HepG2 (cell line): ENCODE data around the gene INTU. TPM values are rescaled to one million over a fixed set of nuclear protein-coding genes. Genes with fewer than 3 reads are reported as not detected.

Experiments
- ATAC-seq: fragments of 200-7000 bp; cut with Tn5 transposase; 3 replicates; pipeline ENCODE4 v1.9.1; 2020; ENCODE audit warnings: mild to moderate bottlenecking, moderate library complexity
- BruUV-seq: library from RNA; stranded (reverse); fragments of 400-500 nt; replicated peaks from 2 replicates; lab custom pipeline; 2021; lab: Mats Ljungman, UMichigan
- CTCF ChIA-PET: fragments of 300-600 bp; formaldehyde crosslinking; extraction: SDS; loops from one replicate; lab custom pipeline; 2021; ENCODE audit warnings: low total read pairs, inconsistent platforms, low intra/inter-chr PET ratio; lab: Yijun Ruan, JAX
- POLR2A ChIA-PET: fragments of 350-600 bp; sonication (Branson Sonifier 250); formaldehyde crosslinking; loops from one replicate; lab custom pipeline; 2020; ENCODE audit warnings: antibody characterized with exemption, inconsistent platforms; lab: Yijun Ruan, JAX
- DNase-seq: peaks from one replicate; pipeline ENCODE4 v3.0.0-alpha.2; 2015; ENCODE audit warnings: low spot score
- FAIRE-seq: peaks from 3 replicates; lab custom pipeline; 2011; peaks lifted over from hg19 to GRCh38; lab: Jason Lieb, UNC
- H2AFZ ChIP-seq: one replicate; pipeline ENCODE4 v1.6.1; 2011; ENCODE audit warnings: low read length, inconsistent platforms
- H3K27ac ChIP-seq: fragments of 300-600 bp; 3 replicates; pipeline ENCODE4 v1.8.0; 2011; ENCODE audit warnings: mixed run types, mild to moderate bottlenecking, mixed read lengths, low read length, inconsistent platforms; ENCODE audit not compliant: insufficient read depth; ENCODE audit errors: extremely low read length
- H3K27me3 ChIP-seq, 2 experiments: fragments of 200-600 bp in 1 of 2; 2 replicates in 1 of 2; 3 replicates in 1 of 2; pipeline versions ENCODE4 v1.6.0 to v1.8.0; 2011; ENCODE audit warnings: low read length in 2 of 2, mild to moderate bottlenecking in 2 of 2, moderate library complexity in 2 of 2, inconsistent platforms in 1 of 2; ENCODE audit not compliant: insufficient read depth in 2 of 2, control insufficient read depth in 1 of 2
- H3K36me3 ChIP-seq, 2 experiments: fragments of 200-600 bp in 1 of 2; replicated peaks in 1 of 2; 2 replicates in 1 of 2; 3 replicates in 1 of 2; pipeline versions ENCODE4 v1.5.1 to v1.8.0; 2011; ENCODE audit warnings: low read length in 2 of 2, inconsistent platforms in 1 of 2; ENCODE audit not compliant: insufficient read depth in 2 of 2, control insufficient read depth in 1 of 2
- H3K4me1 ChIP-seq: 2 replicates; pipeline ENCODE4 v1.5.1; 2012; ENCODE audit warnings: low read length, inconsistent platforms; ENCODE audit not compliant: insufficient read depth
- H3K4me2 ChIP-seq: 2 replicates; pipeline ENCODE4 v1.6.0; 2011; ENCODE audit warnings: low read depth, low read length, inconsistent platforms
- H3K4me3 ChIP-seq, 3 experiments: fragments of 200-600 bp in 1 of 3; sonication (generic), shearing (Covaris generic) in 1 of 3; replicated peaks in 1 of 3; 2 replicates each; pipeline ENCODE4 v1.5.1; 2011 to 2016; ENCODE audit warnings: low read length in 3 of 3, inconsistent platforms in 2 of 3, low read depth in 2 of 3, mild to moderate bottlenecking in 2 of 3, control low read depth in 1 of 3, mixed read lengths in 1 of 3; ENCODE audit not compliant: insufficient read depth in 1 of 3
- H3K79me2 ChIP-seq: one replicate; pipeline ENCODE4 v1.6.1; 2011; ENCODE audit warnings: low read length, inconsistent platforms; ENCODE audit not compliant: insufficient read depth
- H3K9ac ChIP-seq: 2 replicates; pipeline ENCODE4 v1.6.0; 2011; ENCODE audit warnings: mild to moderate bottlenecking, low read depth, low read length, inconsistent platforms; ENCODE audit not compliant: insufficient read depth
- H3K9me3 ChIP-seq: 2 replicates; pipeline ENCODE4 v1.5.1; 2012; ENCODE audit warnings: mild to moderate bottlenecking, low read length
- H4K20me1 ChIP-seq: 2 replicates; pipeline ENCODE4 v1.6.0; 2011; ENCODE audit warnings: inconsistent platforms, mild to moderate bottlenecking, low read length, moderate library complexity; ENCODE audit not compliant: insufficient read depth
- AGO2 ChIP-seq: fragments of 200-400 bp; formaldehyde crosslinking; optimal IDR thresholded peaks from 2 replicates; pipeline ENCODE3; 2017; ENCODE audit warnings: mild to moderate bottlenecking, low read depth, low read length, moderate library complexity
- CCAR2 ChIP-seq: fragments of 200-400 bp; formaldehyde crosslinking; optimal IDR thresholded peaks from 2 replicates; pipeline ENCODE3; 2018; ENCODE audit warnings: low read depth, mild to moderate bottlenecking, low read length, moderate library complexity
- FLYWCH1 ChIP-seq: sonication (generic); formaldehyde crosslinking; IDR thresholded peaks from 2 replicates; pipeline ENCODE4 v1.8.1; 2023; ENCODE audit warnings: mild to moderate bottlenecking, missing genetic modification reagents
- GFI1 ChIP-seq: sonication (generic); formaldehyde crosslinking; IDR thresholded peaks from 2 replicates; pipeline ENCODE4 v1.5.0; 2020; ENCODE audit warnings: missing genetic modification reagents, mild to moderate bottlenecking, borderline replicate concordance
- HMGXB3 ChIP-seq: sonication (generic); formaldehyde crosslinking; IDR thresholded peaks from 2 replicates; pipeline ENCODE4 v1.4.0; 2020; ENCODE audit warnings: missing genetic modification reagents, borderline replicate concordance
- SRSF9 ChIP-seq: fragments of 200-400 bp; formaldehyde crosslinking; IDR thresholded peaks from 2 replicates; pipeline ENCODE4 v1.6.1; 2018; ENCODE audit warnings: borderline replicate concordance, mild to moderate bottlenecking, low read depth, low read length; ENCODE audit not compliant: insufficient read depth, poor library complexity, severe bottlenecking
- SSRP1 ChIP-seq: IDR thresholded peaks from 2 replicates; pipeline ENCODE4 v1.6.1; 2016; ENCODE audit warnings: control low read depth
- ZFP41 ChIP-seq: sonication (generic); formaldehyde crosslinking; IDR thresholded peaks from 2 replicates; pipeline ENCODE4 v1.4.0; 2020; ENCODE audit warnings: mild to moderate bottlenecking, missing genetic modification reagents, borderline replicate concordance
- ZNF121 ChIP-seq: sonication (generic); formaldehyde crosslinking; IDR thresholded peaks from 2 replicates; pipeline ENCODE4 v1.5.0; 2020; ENCODE audit warnings: mild to moderate bottlenecking, missing genetic modification reagents
- ZNF570 ChIP-seq: sonication (generic); formaldehyde crosslinking; IDR thresholded peaks from 2 replicates; pipeline ENCODE4 v1.4.0; 2020; ENCODE audit warnings: mild to moderate bottlenecking, missing genetic modification reagents, borderline replicate concordance
- ZNF614 ChIP-seq: IDR thresholded peaks from 2 replicates; pipeline ENCODE4 v1.6.1; 2018; ENCODE audit warnings: missing biosample characterization, missing genetic modification reagents, inconsistent platforms, borderline replicate concordance
- ZNF704 ChIP-seq: sonication (generic); formaldehyde crosslinking; IDR thresholded peaks from 2 replicates; pipeline ENCODE4 v1.8.1; 2023; ENCODE audit warnings: mild to moderate bottlenecking, inconsistent platforms, moderate library complexity, missing genetic modification reagents, borderline replicate concordance
- ZNF891 ChIP-seq: sonication (generic); formaldehyde crosslinking; IDR thresholded peaks from 2 replicates; pipeline ENCODE4 v1.5.0; 2020; ENCODE audit warnings: mild to moderate bottlenecking, missing genetic modification reagents
- WGBS: methylation state at CpG from one replicate; pipeline ENCODE4 v1.1.6; 2017; ENCODE audit warnings: low lambda C conversion rate; 5-methylcytosine and 5-hydroxymethylcytosine counted together
- in situ Hi-C: cut with HindIII; loops from 2 replicates; pipeline ENCODE4 v1.10.0; 2017; ENCODE audit warnings: low pct_unique_long_range_greater_than_20kb; ENCODE audit not compliant: extremely low pct_ligation_motif_present
- intact Hi-C: fragments of 100-400 bp; cut with micrococcal nuclease; formaldehyde crosslinking; loops from one replicate; pipeline ENCODE4 v1.10.0; 2022; ENCODE audit not compliant: unreplicated experiment
- polyA plus RNA-seq, 8 experiments: library from polyadenylated mRNA; depleted of rRNA in 3 of 8; stranded (reverse) in 7 of 8; unstranded in 1 of 8; fragments of >200 nt; fragmentation: Illumina TruSeq in 4 of 8; extraction: Trizol in 4 of 8; gene quantifications; 2 replicates each; pipeline versions ENCODE4 v1.2.1 to v1.2.3, GENCODE V29; 2011 to 2016; ENCODE audit warnings: low read depth in 4 of 8, missing spikeins in 1 of 8, mixed read lengths in 1 of 8; ENCODE audit not compliant: insufficient read depth in 1 of 8
- total RNA-seq, 5 experiments: library from RNA; depleted of rRNA; stranded (reverse); fragments of >200 nt; fragmentation: Illumina TruSeq; extraction: Trizol; gene quantifications; 2 replicates each; pipeline ENCODE4 v1.2.3, GENCODE V29; 2016; ENCODE audit warnings: low read depth in 1 of 5
- TF ChIP-seq, protein P1 (sequence below): sonication (generic); formaldehyde crosslinking; IDR thresholded peaks from 2 replicates; pipeline ENCODE4 v1.4.0; 2020; ENCODE audit warnings: missing genetic modification reagents

The INTU gene
- total and polyA plus RNA-seq, 2 of the 13 experiments (the other 11 are each of a cell fraction or from before 2014, with no cell fraction given), result 5.3 to 6.2 TPM

DNA sequence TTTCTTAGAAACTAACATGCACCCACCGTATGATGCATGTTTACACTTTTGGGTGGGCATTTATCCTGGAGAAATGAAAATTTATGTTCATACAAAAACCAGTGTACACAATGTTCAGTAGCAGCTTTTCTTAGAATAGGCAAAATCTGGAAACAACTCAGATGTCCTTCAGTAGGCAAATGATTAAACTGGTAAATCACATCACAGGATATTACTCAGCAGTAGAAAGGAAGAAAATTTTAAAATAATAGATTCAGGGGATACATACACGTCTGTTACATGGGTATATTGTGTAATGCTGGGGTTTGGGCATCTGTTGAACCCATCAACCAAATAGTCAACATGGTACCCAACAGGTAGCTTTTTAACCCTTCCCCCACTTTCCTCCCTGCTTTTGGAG, 124.1 kb downstream of the INTU start (continued):
- TF ChIP-seq HMGXB3, result no peak
- TF ChIP-seq ZNF570 (CRISPR knock-in tag), result no peak
- no peak for TF ChIP-seq CCAR2
- TF ChIP-seq SRSF9, result no peak
- no peak for TF ChIP-seq ZNF121 (CRISPR knock-in tag)

DNA sequence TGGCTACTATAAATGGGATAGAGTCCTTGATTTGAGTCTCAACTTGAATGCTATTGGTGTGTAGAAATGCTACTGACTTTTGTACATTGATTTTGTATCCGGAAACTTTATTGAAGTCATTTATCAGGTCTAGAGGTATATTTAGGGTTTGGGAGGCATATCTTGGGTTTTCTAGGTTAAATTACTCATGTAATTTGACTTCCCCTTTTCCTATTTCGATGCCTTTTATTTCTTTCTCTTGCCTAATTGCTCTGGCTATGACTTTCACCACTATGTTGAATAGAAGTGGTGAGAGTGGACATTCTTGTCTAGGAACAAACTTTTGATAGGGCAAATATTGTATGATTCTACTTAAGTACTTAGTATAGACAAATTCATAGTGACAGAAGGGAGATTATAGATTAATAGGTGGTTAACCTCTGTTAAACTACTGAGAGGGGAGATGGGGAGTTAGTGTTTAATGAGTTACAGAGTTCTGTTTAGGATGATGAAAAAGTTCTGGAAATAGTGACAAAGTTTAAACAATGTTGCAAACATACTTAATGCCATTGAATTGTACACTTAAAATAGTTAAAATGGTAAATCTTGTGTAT, 126.6 kb downstream of the INTU start:
- in situ Hi-C loops, result no loop called here

More for the DNA sequence above, 126.6 kb downstream of the INTU start:
- Histone ChIP-seq H3K27ac (no peak overlapping the region), H4K20me1 (no peaks in the 10 kb centered on the region), H2AFZ (no peak overlapping the region), H3K79me2 (no peaks in the 10 kb centered on the region), H3K27me3 (no peaks in the 10 kb centered on the region), H3K4me2 (no peak overlapping the region), H3K4me1 (peaks cover 7% of the 10 kb centered on the region; the same call in 1 of the 2 replicates), H3K9ac (no peak overlapping the region), H3K4me3 (no peak overlapping the region), H3K9me3 (peaks cover 3% of the 10 kb centered on the region; the same call in 1 of the 2 replicates), H3K36me3 (no peaks in the 10 kb centered on the region)
- POLR2A ChIA-PET, result no interaction called here
- no peak for DNase-seq
- no TSS peak for BruUV-seq
- no peak for ATAC-seq
- intact Hi-C loops, result no loop called here
- CTCF ChIA-PET, result no interaction called here
- TF ChIP-seq GFI1 (CRISPR knock-in tag) (no peak), SSRP1 (CRISPR knock-in tag) (no peak), FLYWCH1 (CRISPR knock-in tag) (no peak), ZNF704 (CRISPR knock-in tag) (no peak), AGO2 (no peak), ZNF891 (CRISPR knock-in tag) (no peak), ZNF614 (no peak), ZFP41 (CRISPR knock-in tag) (no peak)
- TF ChIP-seq, protein P1, sequence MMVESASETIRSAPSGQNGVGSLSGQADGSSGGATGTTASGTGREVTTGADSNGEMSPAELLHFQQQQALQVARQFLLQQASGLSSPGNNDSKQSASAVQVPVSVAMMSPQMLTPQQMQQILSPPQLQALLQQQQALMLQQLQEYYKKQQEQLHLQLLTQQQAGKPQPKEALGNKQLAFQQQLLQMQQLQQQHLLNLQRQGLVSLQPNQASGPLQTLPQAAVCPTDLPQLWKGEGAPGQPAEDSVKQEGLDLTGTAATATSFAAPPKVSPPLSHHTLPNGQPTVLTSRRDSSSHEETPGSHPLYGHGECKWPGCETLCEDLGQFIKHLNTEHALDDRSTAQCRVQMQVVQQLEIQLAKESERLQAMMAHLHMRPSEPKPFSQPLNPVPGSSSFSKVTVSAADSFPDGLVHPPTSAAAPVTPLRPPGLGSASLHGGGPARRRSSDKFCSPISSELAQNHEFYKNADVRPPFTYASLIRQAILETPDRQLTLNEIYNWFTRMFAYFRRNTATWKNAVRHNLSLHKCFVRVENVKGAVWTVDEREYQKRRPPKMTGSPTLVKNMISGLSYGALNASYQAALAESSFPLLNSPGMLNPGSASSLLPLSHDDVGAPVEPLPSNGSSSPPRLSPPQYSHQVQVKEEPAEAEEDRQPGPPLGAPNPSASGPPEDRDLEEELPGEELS (CRISPR knock-in tag), result no peak
- WGBS, result 48% methylated on average over 2 of the region's 2 CpGs
- no peak for FAIRE-seq
